Raji (cell line): ENCODE measurements around the gene CCR2.

Experiments used
- POLR2A ChIP-seq: IDR thresholded peaks from 2 replicates; pipeline ENCODE4 v1.6.1; 2011; ENCODE audit warnings: low read depth, low read length, control low read depth; ENCODE audit not compliant: insufficient read depth

Gene CCR2

GRCh38 chr3:46386205-46386604, 32.3 kb downstream of the CCR2 start:
- no peak for TF ChIP-seq POLR2A

- no peak for TF ChIP-seq POLR2A
Measured at GRCh38 chr3:46389306-46389705, 35.4 kb downstream of the CCR2 start.

- no peak for TF ChIP-seq POLR2A
Measured at GRCh38 chr3:46393011-46393410, 39.1 kb downstream of the CCR2 start.

- TF ChIP-seq POLR2A = no peak
Measured at GRCh38 chr3:46393554-46394434, 39.9 kb downstream of the CCR2 start.

GRCh38 chr3:46395210-46395661, 41.3 kb downstream of the CCR2 start:
- no peak for TF ChIP-seq POLR2A

- TF ChIP-seq POLR2A = no peak
Measured at GRCh38 chr3:46395766-46396530, 42.0 kb downstream of the CCR2 start.

- no peak for TF ChIP-seq POLR2A
Measured at GRCh38 chr3:46397111-46397510, 43.2 kb downstream of the CCR2 start.

- no peak for TF ChIP-seq POLR2A
Measured at GRCh38 chr3:46398186-46398955, 44.5 kb downstream of the CCR2 start.

GRCh38 chr3:46399098-46399497, 45.2 kb downstream of the CCR2 start:
- no peak for TF ChIP-seq POLR2A

- TF ChIP-seq POLR2A = no peak
Measured at GRCh38 chr3:46399557-46399956, 45.6 kb downstream of the CCR2 start.

GRCh38 chr3:46400000-46400734, 46.3 kb downstream of the CCR2 start:
- TF ChIP-seq POLR2A = no peak

GRCh38 chr3:46400846-46401245, 46.9 kb downstream of the CCR2 start:
- no peak for TF ChIP-seq POLR2A

GRCh38 chr3:46401579-46401978, 47.7 kb downstream of the CCR2 start:
- TF ChIP-seq POLR2A = no peak

- TF ChIP-seq POLR2A = no peak
Measured at GRCh38 chr3:46405301-46406019, 51.5 kb downstream of the CCR2 start.
